ENCODE data around the gene TAF3.

DNA sequence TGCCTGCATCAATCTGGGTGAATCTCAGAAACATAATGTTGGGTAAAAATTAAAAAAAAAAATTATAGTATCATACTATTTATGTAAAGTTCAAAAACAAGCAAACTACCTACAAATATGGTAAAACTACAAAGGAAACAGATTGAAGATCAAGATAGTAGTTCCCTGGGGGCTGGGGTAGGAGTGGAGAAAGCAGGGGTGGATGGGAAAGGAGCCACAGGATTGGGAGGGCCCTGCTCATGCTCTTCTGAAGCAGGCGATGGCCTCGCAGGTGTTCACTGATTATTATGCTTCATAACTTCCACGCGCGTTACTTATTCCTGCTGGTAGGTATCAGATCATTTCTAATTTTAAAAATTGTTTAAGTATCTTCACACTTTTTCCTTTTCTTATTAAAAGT lies 140.1 kb downstream of the TAF3 start:
- TF ChIP-seq CTCF (IDR thresholded peaks at IDR 0.05) = no peak
- no peak for TF ChIP-seq POLR2A (IDR thresholded peaks at IDR 0.05)
- no peak for TF ChIP-seq POLR2AphosphoS5 (IDR thresholded peaks at IDR 0.05)

Measured in breast epithelium (tissue), 3 donors.